Breast epithelium (tissue), 4 donors: ENCODE results near the gene ROR1. TPM values are rescaled to one million over a fixed set of nuclear protein-coding genes. Genes with fewer than 3 reads are reported as not detected.

Source experiments
- DNase-seq, 2 donors: peaks; one replicate each; pipeline ENCODE4 v3.0.0-alpha.2; 2019; ENCODE audit warnings: low spot score in 2 of 2
- H3K27ac ChIP-seq, 2 donors: fragments of 200-600 bp; sonication (generic) in 1 of 2; one replicate each; pipeline ENCODE4 v1.5.1; 2016 to 2019; ENCODE audit warnings: mild to moderate bottlenecking in 1 of 2
- H3K27me3 ChIP-seq, 2 donors: fragments of 200-600 bp; sonication (generic) in 1 of 2; one replicate each; pipeline versions ENCODE4 v1.5.1 to v1.6.0; 2017 to 2019; ENCODE audit warnings: control low read depth in 1 of 2, mild to moderate bottlenecking in 1 of 2
- H3K36me3 ChIP-seq: fragments of 200-600 bp; one replicate; pipeline ENCODE4 v1.5.1; 2019
- H3K4me1 ChIP-seq, 2 donors: fragments of 200-600 bp; sonication (generic); one replicate each; pipeline ENCODE4 v1.5.1; 2016 to 2019; ENCODE audit warnings: control low read depth in 1 of 2
- H3K4me3 ChIP-seq, 3 donors: fragments of 200-600 bp; sonication (generic); 1 replicate in 2 of 3; 2 replicates in 1 of 3; pipeline ENCODE4 v1.5.1; 2016 to 2019; ENCODE audit warnings: mild to moderate bottlenecking in 3 of 3, moderate library complexity in 2 of 3
- H3K9me3 ChIP-seq, 2 donors: fragments of 200-600 bp; sonication (generic) in 1 of 2; one replicate each; pipeline ENCODE4 v1.5.1; 2016 to 2019; ENCODE audit warnings: control low read depth in 1 of 2
- CTCF ChIP-seq, 3 donors: fragments of 450-650 bp; IDR thresholded peaks; one replicate each; pipeline ENCODE4 v1.5.1; 2016 to 2017; ENCODE audit warnings: antibody characterized with exemption in 3 of 3, mild to moderate bottlenecking in 3 of 3, moderate library complexity in 3 of 3
- POLR2A ChIP-seq: fragments of 450-650 bp; IDR thresholded peaks from one replicate; pipeline ENCODE4 v1.6.1; 2016; ENCODE audit warnings: antibody characterized with exemption, mild to moderate bottlenecking, moderate library complexity
- POLR2AphosphoS5 ChIP-seq, 3 donors: sonication (generic); formaldehyde crosslinking; IDR thresholded peaks; one replicate each; pipeline ENCODE4 v1.6.1; 2017; ENCODE audit warnings: antibody characterized with exemption in 3 of 3
- intact Hi-C: fragments of 100-400 bp; cut with DNase I; formaldehyde crosslinking; loops from one replicate; pipeline ENCODE4 v1.15.1; 2023; ENCODE audit warnings: low total_unique reads
- total RNA-seq, 3 donors: library from RNA; depleted of rRNA; stranded (reverse); fragments of >200 nt; gene quantifications; one replicate each; pipeline ENCODE4 v1.1.0, GENCODE V29; 2016

ROR1 gene
- total RNA-seq, 3 donors from 2014 or later: 5.9 to 11.6 (median 7.7) TPM

DNA sequence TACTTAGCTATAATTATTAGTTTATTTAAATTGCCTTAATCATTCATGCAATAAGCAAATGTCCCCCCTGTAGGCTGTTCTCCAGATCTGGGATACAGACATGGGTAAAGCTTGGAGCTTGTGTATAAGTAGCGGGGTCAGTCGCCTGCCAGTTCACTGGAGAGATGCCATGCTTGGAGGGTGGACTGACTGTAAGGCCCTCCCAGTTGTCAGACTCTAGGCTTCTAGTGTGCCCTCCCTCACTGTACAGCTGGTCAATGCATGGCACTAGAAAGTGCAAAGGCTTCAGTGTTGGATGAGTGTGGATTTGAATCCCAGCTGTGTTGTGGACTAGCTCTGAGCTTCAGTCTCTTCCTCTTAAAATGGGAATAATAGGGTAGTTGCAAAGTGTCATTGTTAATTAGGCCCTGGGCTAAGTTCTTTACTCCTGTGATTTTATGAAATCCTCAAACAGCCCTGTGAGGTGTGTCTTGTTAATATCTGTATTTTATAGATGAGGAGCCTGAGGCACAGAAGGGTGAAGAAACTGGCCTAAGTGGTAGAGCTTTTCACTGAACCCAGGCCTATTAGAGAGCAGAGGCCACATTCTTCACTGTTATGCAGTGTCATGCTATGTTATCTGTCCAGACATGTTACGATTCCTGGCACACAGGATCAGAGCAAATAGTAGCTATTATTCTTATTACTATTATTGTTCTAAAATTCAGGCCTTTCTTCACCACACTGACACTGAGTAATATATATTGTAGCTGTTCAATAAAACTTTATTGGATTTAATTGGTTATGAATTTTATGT lies 85.9 kb downstream of the ROR1 start:
- Histone ChIP-seq H3K4me3 (no peak overlapping the region), H3K36me3 (no peaks in the 10 kb centered on the region), H3K9me3 (peaks cover 0 to 8% of the 10 kb centered on the region in 2 donors), H3K27me3 (no peaks in the 10 kb centered on the region), H3K27ac (no peak overlapping the region), H3K4me1 (no peaks in the 10 kb centered on the region)
- no peak for DNase-seq
- intact Hi-C loops: loop anchor here (10.0 kb wide), 1 partner anchor 795 kb away; no protein-coding TSS in a partner anchor
- TF ChIP-seq CTCF (IDR thresholded peaks at IDR 0.05): no peak
- no peak for TF ChIP-seq POLR2AphosphoS5 (IDR thresholded peaks at IDR 0.05)
- TF ChIP-seq POLR2A: no peak

GRCh38 chr1:63861052-63861691 lies 87.4 kb downstream of the ROR1 start:
- no peaks in the 10 kb centered on the region for H3K4me1 ChIP-seq
- H3K36me3 ChIP-seq: no peaks in the 10 kb centered on the region
- peaks cover 0 to 6% of the 10 kb centered on the region in 2 donors for H3K9me3 ChIP-seq
- DNase-seq: no peak
- TF ChIP-seq POLR2AphosphoS5 (IDR thresholded peaks at IDR 0.05) (no peak), POLR2A (no peak), CTCF (IDR thresholded peaks at IDR 0.05) (no peak)
- peak overlapping the region in 1 of 2 donors; percentile 57 for H3K27ac ChIP-seq
- no peaks in the 10 kb centered on the region for H3K27me3 ChIP-seq
- intact Hi-C loops: loop anchor here (10.0 kb wide), 1 partner anchor 794 kb away; no protein-coding TSS in a partner anchor
- no peak overlapping the region for H3K4me3 ChIP-seq

GRCh38 chr1:63863145-63863544 lies 89.3 kb downstream of the ROR1 start:
- no peak overlapping the region for H3K27ac ChIP-seq
- intact Hi-C loops: loop anchor here (10.0 kb wide), 1 partner anchor 792 kb away; no protein-coding TSS in a partner anchor
- H3K4me1 ChIP-seq: peaks cover 0 to 3% of the 10 kb centered on the region in 2 donors
- H3K9me3 ChIP-seq: no peaks in the 10 kb centered on the region
- H3K27me3 ChIP-seq: no peaks in the 10 kb centered on the region
- DNase-seq: no peak
- no peaks in the 10 kb centered on the region for H3K36me3 ChIP-seq
- no peak overlapping the region for H3K4me3 ChIP-seq
- TF ChIP-seq POLR2A (no peak), POLR2AphosphoS5 (IDR thresholded peaks at IDR 0.05) (no peak), CTCF (IDR thresholded peaks at IDR 0.05) (no peak)

- Histone ChIP-seq H3K9me3 (no peaks in the 10 kb centered on the region), H3K27ac (no peak overlapping the region)
These were observed 90.4 kb downstream of the ROR1 start for GRCh38 chr1:63864224-63864641.

More at GRCh38 chr1:63864224-63864641, 90.4 kb downstream of the ROR1 start:
- intact Hi-C loops: loop anchor here (10.0 kb wide), 1 partner anchor 791 kb away; no protein-coding TSS in a partner anchor
- H3K4me3 ChIP-seq: no peak overlapping the region
- no peak for TF ChIP-seq POLR2AphosphoS5 (IDR thresholded peaks at IDR 0.05)
- TF ChIP-seq POLR2A: no peak
- TF ChIP-seq CTCF (IDR thresholded peaks at IDR 0.05): no peak
- no peaks in the 10 kb centered on the region for H3K27me3 ChIP-seq
- peaks cover 0 to 3% of the 10 kb centered on the region in 2 donors for H3K4me1 ChIP-seq
- no peak for DNase-seq
- H3K36me3 ChIP-seq: no peaks in the 10 kb centered on the region
